Measurements from ENCODE around the gene ZNF664.

Gene ZNF664

DNA sequence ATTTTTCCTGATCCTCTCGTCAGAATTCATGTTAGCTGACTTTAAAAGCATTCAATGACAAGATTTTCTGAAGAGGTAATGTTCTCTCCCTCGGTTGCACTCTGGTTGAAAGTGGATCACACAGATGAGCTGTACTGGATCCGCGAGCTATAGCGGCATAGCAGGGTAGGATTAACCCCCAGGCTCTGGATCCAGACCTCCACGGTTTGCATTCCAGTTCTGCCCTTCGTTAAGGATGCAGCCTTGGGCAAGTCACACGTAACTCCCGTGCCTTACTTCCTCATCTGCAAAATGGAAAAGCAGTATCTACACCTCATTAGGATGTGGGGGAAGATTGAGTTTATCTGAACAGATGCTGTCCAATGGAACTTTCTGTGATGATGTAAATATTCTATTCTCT lies 14.1 kb upstream of the ZNF664 start:
- DNase-seq (ENCODE audit: low spot score) = no peak

DNA sequence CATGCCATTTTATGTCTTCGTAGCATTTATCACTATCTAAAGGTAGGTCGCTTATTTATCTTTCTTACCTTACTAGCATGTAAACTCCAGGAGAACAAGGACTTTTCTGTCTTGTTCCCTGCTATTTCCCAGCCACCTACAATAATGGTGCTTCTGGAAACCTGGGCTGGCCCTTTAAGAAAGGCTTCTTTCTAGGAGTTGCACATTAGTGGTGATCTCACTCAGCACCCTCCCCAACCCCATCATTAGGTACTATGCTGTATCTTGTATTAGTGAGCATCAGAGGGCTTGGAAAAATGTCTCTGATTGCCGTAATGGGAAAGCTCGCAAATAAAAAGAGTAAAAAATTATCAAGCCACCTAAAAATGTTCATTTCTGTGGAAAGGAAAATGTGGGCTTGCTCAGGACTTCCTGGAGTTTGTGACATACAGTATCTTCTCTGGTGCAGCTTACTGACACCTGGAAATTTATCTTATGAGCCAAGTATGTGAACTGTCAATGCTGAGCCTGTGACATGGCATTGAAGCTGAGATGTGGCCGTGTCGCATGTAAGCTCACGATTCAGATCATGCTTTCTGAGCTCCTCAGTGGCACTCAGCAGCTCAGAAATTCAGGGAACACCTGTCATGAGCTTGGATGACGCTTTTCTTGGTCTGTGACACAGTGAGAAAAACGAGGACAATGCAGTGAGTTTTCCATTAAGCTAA lies 12.8 kb upstream of the ZNF664 start:
- no peak for DNase-seq (ENCODE audit: low spot score)

DNA sequence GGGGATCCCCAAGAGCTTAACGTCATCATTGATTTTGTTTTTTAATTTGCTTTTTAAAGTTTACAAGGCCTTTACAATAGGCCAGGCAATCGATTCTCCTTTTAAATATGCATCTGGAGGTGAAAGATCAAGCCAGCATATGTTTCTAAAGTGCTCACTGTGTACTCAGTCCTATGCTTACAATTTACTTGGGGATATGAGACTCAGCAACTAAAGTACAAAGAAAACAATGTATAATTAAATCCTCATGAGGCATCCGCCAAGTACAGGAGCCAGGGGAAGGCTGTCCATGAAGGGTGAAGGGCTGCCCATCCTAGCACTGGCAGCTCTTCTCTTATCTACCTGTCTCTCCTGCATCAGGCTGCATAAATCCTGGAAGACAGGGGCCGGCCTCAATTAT lies 12.2 kb upstream of the ZNF664 start:
- DNase-seq (ENCODE audit: low spot score) = no peak

DNA sequence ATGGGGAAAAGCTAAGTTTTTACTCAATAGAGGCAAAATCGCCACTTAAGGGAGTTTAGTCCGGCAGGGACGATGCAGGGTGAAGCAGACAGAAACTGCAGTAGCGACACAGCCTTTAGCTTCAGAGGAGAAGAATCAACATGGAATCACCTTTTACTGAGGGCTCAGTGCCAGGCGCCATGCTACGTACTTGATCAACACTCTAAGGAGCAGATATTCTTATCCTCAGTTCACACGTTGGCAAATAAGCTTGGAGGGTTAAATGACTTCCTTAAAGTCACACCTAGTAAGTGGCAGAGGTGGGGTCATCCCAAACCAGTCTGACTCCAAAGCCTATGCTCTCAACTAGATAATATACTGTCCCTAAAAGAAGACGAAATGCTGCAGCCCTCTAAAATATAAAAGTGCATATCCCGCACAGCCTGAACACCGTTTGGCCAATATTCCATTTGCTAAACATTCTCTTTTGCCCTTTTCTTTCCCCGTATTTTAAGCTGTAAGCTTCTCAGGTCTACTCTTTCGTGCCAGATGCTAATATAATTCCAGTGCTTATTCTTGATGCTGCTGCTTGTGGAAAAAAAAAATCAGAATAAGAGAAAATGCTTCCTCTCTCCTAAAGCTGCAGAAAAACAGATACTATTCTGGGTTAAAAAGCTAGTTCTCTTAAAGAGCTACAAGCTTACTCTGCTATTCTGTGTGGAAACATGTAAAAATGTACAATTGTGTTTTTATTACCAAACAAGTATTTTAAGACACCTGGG lies 11.2 kb upstream of the ZNF664 start:
- no peak for DNase-seq (ENCODE audit: low spot score)

DNA sequence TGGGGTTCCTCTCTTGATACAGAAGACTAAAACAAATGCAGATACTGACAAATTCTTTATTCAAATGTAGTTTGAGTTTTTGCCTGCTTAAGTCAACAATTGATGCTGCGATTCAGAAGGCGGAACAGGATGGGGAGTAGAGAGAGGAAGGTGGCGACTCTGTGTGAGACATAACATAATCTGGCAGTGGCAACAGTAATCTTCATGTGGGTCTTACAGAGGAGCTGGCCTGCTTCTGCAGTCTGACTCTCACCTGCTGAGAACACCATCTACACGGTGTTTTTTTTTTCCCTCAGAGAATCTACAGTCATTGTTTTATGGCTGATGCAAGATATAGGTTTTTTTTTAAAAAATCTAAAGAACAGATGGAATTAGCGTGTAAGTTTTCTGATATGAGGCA lies 10.5 kb upstream of the ZNF664 start:
- DNase-seq (ENCODE audit: low spot score) = no peak

DNA sequence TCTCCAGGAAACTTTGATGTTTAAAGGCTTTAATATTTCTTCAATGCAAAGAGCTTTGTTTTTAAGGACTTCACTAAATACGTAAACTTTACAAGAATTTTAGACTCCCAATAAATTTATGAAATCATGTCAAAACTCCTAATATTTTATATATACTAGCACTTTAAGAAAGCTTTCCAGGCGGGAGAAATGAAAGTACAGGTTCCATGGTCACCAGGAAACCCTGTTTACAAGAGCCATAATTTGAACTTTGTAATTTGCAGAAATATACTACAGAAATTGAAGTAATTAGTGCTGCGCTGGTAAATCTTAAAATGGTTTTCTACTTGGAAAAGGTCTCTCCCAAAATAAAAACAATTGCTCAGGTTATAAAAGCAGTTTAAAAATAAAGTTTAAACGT lies 9.2 kb upstream of the ZNF664 start:
- DNase-seq (ENCODE audit: low spot score) = no peak

DNA sequence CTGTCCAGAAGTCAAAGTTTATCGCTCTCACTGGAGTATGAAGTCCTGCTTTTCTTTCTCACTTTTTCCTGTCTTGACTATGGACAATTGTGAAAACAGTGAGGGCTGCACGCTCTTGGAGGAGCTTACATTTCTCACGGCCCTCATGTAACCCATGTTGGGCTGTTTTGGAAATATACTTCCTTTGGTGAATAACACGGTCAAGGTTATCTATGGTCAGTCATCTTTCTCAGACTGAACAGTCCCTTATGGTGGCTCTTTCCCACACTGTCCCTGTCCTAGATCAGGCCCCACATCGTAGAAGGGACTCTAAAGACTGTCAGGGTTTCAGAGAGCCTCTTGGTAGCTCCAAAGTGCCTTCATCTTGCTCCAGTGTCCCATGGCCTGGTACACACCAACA lies 7.6 kb upstream of the ZNF664 start:
- DNase-seq (ENCODE audit: low spot score) = no peak

DNA sequence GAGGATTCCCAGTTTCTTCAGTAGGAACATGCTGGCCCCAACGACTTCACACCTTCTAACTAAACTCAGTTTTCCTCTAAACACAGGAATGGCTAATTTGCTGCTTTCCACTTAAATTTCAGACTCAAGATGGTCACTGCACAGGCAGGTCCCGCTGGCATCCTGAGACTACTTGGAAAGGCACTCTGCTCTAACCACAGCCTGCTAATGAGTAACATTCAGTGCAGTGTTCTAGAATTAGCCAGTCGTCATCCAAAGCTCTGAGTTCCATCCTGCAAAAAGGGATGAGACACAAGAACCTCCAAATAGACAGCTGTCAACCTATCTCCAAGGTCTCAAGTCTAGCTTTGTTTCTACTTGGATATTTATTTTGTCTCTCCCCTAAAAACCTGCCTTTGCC lies 6.4 kb upstream of the ZNF664 start:
- DNase-seq (ENCODE audit: low spot score) = no peak

DNA sequence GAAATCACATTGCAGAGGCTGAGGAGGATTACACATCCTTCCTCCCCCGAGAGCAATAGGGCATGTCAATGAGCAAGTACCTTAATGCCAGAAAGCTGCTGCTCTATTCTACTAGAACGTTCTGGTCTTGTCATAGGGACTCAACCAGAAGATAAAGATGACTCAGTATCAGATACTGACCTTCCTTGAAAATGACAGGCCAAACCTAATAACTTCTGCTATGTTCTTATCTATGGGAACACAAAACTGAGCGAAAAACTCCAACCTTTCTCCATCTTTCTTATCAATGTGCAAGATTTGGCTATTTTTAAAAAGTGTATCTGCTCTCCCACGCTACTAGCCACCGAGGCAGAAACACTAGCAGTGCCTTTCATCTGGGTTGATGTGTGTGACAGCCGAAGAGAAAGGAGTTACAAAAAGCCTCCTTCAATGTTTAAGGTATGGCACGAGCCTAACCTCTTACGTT lies 5.9 kb upstream of the ZNF664 start:
- no peak for DNase-seq (ENCODE audit: low spot score)

DNA sequence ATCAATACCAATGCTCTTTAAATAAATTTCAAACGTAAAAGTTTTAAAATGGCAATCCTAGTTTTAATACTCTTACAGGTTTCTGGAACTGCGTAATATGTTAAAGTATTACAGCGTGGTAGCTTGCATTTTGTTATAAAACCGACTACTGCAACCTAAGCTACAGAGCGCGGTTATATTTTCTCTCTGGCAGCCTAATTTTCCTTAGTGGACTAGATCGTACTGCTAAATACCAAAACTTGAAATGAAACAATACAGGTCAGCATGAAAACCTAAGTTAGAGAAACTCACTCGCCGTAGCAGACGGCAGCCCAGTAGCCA lies 1.6 kb upstream of the ZNF664 start:
- no peak for DNase-seq (ENCODE audit: low spot score)

DNA sequence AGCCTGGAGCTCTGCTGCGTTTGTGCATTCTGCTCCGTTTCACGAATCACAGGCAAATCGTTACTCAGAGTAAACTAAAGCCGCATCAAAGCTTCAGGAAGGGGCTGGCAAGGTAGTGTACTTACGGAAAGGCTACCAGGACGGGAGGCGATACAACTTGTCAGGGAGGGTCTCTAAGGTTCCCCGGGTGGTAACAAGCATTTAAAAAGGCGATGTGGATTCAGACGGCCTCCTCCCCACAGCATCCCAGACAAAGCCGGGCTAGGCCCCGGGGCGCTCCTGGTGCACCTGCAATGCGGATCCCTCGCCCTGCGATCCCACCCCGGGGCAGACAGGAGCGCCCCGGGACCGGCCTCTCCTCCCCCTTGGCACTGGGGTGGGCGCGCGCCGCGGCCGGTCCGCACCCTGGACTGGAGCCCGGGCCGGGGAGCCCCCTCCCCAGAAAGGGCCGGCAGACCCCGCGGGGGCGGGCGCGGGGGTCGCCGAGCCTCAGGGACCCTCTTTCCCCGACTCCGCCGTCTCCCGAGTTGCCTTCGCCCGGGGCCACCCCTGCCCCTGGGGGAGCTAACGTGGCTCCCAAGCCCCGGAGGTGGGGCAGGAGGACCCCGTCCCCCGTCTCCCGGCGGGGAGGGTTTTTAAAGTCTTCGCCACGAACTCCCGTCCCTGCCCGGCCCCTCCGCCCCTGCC lies 1.1 kb upstream of the ZNF664 start:
- DNase-seq (ENCODE audit: low spot score) = peak; percentile 45

DNA sequence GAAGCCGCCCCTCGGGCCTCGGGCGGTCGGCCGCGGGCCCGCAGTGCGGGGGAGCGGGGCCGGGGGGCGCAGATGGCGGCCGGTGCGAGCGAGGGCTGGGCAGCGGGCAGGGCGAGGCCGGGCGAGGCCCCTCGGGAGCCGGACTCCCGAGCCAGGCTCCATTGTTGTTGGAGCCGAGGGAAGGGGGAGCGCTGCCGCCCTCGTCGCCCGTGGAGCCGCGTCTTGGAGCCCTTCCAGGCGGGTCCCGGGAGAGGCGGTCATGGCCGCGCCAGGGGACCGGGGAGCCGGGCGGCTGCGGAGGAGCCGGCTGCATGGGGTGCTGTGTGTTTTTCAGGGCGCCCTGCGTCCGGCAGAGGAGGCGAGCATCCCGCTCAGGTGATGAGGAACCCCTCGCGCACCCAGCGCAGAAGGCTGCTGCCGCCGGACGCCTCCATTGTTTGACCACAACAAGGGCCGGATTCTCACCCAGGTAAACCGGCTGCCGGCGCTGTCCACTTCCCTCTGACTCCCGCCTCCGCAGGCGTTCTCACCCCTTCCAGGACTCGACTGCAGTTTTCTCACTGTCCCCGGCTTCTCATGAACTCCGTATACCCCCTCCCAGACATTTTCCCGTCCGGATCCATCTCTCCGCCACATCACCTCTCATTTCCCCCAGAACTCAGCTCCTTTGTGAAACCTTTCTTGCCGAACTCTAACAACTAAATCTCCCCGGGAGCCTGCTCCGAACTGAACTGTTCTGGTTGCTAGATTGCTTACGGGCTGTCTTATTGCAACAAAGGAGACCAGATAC lies 732 bp downstream of the ZNF664 start:
- DNase-seq (ENCODE audit: low spot score) = no peak

DNA sequence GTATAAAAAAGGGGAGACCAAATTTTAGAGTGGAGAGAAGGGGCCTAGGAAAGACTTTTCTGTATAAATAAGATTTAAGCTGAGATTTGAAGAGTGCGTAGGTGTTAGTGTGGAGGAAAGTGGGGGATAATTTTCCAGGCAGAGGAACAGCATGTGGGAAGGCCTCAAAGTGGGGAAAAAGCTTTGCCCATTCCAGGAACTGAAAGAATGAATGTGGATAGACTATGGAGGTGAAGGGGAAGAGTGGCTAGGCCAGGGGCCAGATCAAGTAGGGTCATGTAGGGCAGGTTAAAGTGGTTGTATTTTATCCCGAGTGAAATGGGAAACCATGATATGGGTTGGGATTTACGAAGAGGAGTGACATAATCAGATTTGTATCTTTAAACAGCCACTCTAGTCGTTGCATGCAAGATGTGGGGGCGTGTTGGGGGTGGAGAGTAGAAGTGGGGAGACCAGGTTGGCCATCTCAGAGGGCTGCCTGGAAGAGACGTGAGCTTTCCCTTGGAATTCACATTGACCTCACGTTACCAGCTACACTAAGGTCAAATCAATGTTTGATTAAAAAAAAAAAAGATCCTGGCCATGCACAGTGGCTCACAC lies 3.3 kb downstream of the ZNF664 start:
- no peak for DNase-seq (ENCODE audit: low spot score)

DNA sequence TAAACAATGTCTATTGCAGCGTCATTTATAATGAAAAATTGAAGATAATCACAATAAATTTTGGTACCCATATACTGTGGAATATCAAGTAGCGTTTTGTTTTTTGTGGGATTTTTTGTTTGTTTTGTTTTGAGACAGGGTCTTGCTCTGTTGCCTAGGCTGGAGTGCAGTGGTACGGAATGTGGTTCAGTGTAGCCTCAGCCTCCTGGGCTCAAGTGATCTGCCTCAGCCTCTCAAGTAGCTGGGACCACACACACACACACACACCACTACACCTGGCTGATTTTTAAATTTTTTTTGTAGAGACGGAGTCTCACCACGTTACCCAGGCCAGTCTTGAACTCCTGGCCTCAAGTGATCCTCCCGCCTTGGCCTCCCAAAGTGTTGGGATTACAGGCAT lies 6.6 kb downstream of the ZNF664 start:
- no peak for DNase-seq (ENCODE audit: low spot score)

DNA sequence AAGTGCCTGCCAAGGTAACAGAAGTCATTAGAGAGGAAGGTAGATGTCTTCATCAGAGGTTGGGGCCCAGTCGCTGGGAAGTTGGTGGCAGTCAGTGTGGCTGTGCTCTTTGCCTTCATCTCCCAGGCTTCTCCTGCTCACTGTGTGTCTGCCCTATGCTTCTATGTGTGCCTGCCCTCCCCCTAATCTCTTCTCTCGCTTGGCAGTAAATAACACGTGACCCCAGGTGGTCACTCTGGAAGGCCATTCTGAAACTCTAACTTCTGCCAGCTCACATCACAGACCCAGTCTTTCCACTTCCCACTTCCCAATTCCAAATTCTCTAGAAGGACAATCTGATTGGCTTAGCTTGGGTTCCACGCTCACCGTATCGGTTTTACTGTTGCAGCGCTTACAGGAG lies 9.3 kb downstream of the ZNF664 start:
- DNase-seq (ENCODE audit: low spot score) = no peak

DNA sequence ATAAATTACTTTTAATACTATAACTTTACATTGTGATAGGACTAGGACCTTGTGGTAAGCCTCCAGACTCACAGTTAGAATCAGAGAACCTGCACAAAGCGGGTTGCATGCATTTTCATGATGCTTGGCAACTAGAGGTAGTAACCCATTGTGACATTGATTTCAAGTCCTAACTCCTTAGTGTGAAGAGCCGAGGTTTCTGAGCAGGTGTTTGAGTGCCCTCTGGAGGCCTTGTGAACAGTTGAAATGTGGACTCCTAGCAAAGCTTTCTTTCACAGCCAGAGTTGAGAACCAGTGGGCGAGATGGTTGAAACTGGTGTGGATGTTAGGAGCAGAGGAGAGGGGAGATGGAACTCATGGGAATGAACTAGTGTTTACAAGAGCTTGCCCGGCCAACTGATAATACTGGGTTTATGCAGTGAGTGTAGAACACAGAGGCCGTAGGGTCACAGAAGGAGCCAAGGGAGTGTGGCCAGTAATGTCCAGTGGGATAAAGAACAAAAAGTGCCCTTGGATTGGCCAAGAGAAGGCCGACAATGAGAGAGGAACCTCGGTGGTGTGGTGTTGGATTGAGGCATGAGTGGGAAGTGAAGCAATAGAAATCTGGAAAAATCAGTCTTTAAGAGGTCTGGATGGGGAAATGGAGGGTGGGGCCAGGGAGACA lies 10.9 kb downstream of the ZNF664 start:
- DNase-seq (ENCODE audit: low spot score) = peak; percentile 78

DNA sequence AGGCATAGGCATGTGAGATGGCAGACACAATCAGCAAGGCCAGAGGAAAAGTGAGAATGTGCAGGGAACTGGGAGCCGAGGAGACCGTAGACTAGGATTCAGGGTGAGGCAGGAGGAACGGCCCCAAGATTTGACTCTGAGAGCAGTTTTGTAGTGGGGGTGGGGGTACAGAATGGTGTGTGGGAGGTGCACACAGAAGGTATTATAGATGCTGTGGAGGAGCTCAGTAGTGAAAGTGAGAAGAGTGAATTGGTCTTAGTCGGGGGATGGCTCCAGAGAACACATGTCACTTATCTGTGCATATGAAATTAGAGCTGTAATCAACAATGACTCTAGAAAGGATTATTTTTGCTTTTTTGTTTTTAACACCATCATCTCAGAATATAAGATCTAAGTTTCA lies 11.9 kb downstream of the ZNF664 start:
- DNase-seq (ENCODE audit: low spot score) = no peak

DNA sequence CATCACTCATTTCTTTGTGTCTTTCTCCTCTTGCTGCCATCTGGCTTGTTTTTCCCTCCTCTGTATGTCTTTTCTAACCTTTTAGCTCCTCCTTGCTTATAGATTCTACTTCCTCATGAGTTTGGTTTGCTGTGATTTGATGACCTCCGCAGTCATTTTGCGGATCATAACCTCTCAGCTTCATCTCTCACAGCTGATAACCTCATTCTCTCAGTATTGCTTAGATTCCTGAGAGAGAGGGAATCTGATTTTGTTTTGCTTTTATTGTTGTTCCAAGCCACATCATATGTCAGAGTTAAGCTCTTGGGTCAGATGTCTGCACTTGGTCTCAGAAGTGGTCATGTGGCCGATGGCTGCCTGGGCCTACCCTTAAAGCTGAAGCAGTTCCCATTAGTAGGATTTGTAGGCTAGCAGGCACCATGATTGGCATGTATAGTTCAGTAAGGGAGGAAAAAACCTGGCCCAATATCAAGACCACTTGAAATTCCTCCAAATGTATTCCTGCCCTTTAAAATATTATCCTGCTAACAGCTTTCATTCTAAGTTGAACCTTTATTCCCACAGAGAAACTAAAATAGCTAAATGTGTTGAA lies 13.5 kb downstream of the ZNF664 start:
- no peak for DNase-seq (ENCODE audit: low spot score)

DNA sequence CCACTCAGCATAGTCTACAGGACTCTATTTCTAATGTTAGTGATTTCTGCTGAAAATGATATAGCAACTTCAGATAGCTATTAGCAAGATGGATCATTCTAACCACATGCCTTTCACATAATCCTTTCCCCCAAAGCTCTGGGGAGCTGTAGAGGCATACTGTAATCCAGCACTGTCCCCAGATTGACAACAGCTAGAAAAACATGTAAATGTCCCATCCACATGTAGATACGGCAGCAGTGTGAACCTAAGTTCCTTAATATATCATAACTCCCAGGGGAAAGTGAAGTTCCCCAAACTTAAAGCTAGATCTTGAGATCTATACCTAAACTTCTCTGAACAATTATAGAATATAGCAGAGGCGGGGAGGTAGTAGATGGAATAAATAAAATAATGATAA lies 14.0 kb downstream of the ZNF664 start:
- no peak for DNase-seq (ENCODE audit: low spot score)

DNA sequence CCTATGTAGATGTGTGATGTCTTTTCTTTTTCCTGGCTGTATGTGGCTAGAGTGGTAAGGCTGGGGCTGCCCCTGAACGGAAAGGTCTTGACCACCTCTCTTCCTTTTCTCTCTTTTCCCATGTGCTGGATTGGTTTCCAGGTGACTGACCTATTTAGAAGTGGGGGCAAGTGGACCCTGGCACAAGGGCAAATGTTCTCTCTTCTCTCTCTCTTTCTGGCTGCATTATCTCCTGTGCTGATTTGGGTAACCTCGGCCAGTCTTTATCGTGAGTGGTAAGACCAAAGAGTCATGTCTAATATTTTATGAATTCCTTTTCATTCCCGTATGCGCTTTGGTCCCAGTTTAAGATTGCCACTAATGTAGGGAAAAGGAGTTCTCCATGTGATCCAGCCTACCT lies 16.2 kb downstream of the ZNF664 start:
- DNase-seq (ENCODE audit: low spot score) = no peak

DNA sequence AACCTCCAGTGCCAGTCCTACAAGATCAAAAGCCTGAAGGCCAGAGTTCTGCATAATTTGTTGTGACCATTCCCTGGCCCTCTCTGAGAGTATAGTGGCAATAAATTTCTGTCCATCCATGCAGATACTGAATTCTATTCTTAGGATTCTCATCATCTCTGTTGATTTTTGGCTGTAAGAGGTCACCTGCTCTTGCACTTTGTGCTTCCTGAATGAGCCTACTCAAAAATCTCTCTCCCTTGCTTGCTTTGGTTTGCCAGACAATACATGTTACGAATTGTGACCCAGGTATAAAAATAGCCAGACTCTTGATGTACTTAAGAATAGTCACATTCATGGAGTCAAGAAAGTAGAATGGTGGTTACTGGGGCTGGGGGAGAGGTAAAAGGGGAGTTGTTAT lies 16.7 kb downstream of the ZNF664 start:
- DNase-seq (ENCODE audit: low spot score) = no peak

Measured in globus pallidus (tissue), 1 donor.